Keratinocyte (primary cell): ENCODE results near the gene ANKFY1. TPM values are rescaled to one million over a fixed set of nuclear protein-coding genes. Genes with fewer than 3 reads are reported as not detected.

Experiments used
- DNase-seq: peaks from one replicate; pipeline ENCODE4 v3.0.0-alpha.2; 2011; ENCODE audit warnings: low read depth, missing footprints, low spot score
- FAIRE-seq: peaks from 2 replicates; lab custom pipeline; 2011; peaks lifted over from hg19 to GRCh38; lab: Jason Lieb, UNC
- H2AFZ ChIP-seq: 2 replicates; pipeline ENCODE4 v1.6.0; 2012; ENCODE audit warnings: low read length, control low read depth, inconsistent platforms; ENCODE audit not compliant: control insufficient read depth
- H3K27ac ChIP-seq: 2 replicates; pipeline ENCODE4 v1.5.1; 2011; ENCODE audit warnings: low read length; ENCODE audit not compliant: control insufficient read depth, insufficient read depth
- H3K27me3 ChIP-seq: 3 replicates; pipeline ENCODE4 v1.6.0; 2011; ENCODE audit warnings: low read length; ENCODE audit not compliant: control insufficient read depth, insufficient read depth; ENCODE audit errors: extremely low read depth
- H3K36me3 ChIP-seq, 2 experiments: 2 replicates in 1 of 2; 3 replicates in 1 of 2; pipeline ENCODE4 v1.5.1; 2011; ENCODE audit warnings: low read length in 2 of 2, mild to moderate bottlenecking in 1 of 2; ENCODE audit not compliant: control insufficient read depth in 2 of 2, insufficient read depth in 2 of 2; ENCODE audit errors: extremely low read depth in 1 of 2
- H3K4me1 ChIP-seq: 3 replicates; pipeline ENCODE4 v1.5.1; 2011; ENCODE audit warnings: low read length; ENCODE audit not compliant: control insufficient read depth, insufficient read depth; ENCODE audit errors: extremely low read depth
- H3K4me2 ChIP-seq: 3 replicates; pipeline ENCODE4 v1.6.0; 2011; ENCODE audit warnings: low read depth, low read length; ENCODE audit not compliant: control insufficient read depth, insufficient read depth; ENCODE audit errors: extremely low read depth
- H3K4me3 ChIP-seq, 3 experiments: fragments of 200-600 bp in 1 of 3; sonication (generic) in 1 of 3; 2 replicates in 2 of 3; 3 replicates in 1 of 3; pipeline ENCODE4 v1.5.1; 2011 to 2016; ENCODE audit warnings: low read length in 3 of 3, mild to moderate bottlenecking in 3 of 3, control low read depth in 2 of 3, inconsistent platforms in 1 of 3, low read depth in 1 of 3, mixed read lengths in 1 of 3, mixed run types in 1 of 3, moderate library complexity in 1 of 3; ENCODE audit not compliant: control insufficient read depth in 2 of 3, insufficient read depth in 2 of 3; ENCODE audit errors: extremely low read depth in 1 of 3
- H3K79me2 ChIP-seq: 2 replicates; pipeline ENCODE4 v1.6.0; 2012; ENCODE audit warnings: low read length; ENCODE audit not compliant: control insufficient read depth, insufficient read depth
- H3K9ac ChIP-seq: 3 replicates; pipeline ENCODE4 v1.6.0; 2011; ENCODE audit warnings: low read length; ENCODE audit not compliant: control insufficient read depth, insufficient read depth; ENCODE audit errors: extremely low read depth
- H3K9me1 ChIP-seq: 3 replicates; pipeline ENCODE4 v1.6.0; 2011; ENCODE audit warnings: low read length; ENCODE audit not compliant: control insufficient read depth, insufficient read depth; ENCODE audit errors: extremely low read depth
- H3K9me3 ChIP-seq: 2 replicates; pipeline ENCODE4 v1.5.1; 2012; ENCODE audit warnings: low read depth, low read length; ENCODE audit not compliant: control insufficient read depth
- H4K20me1 ChIP-seq: 3 replicates; pipeline ENCODE4 v1.6.0; 2011; ENCODE audit warnings: low read length; ENCODE audit not compliant: control insufficient read depth, insufficient read depth; ENCODE audit errors: extremely low read depth
- EZH2 ChIP-seq: IDR thresholded peaks from one replicate; pipeline ENCODE4 v1.6.1; 2012; ENCODE audit warnings: inconsistent platforms, mild to moderate bottlenecking, low read length, moderate library complexity
- dilution Hi-C: fragments of 300-500 bp; cut with MboI; formaldehyde crosslinking; loops from one replicate; pipeline ENCODE4 v1.7.0; 2020; ENCODE audit warnings: low sequenced_read_pairs; ENCODE audit not compliant: extremely low pct_ligation_motif_present
- polyA plus RNA-seq, 5 experiments: library from polyadenylated mRNA; depleted of rRNA in 3 of 5; stranded (reverse) in 3 of 5; stranded (forward) in 1 of 5; unstranded in 1 of 5; fragments of >200 nt; gene quantifications; 1 replicate in 1 of 5; 2 replicates in 3 of 5; 3 replicates in 1 of 5; pipeline versions ENCODE4 v1.2.1 to v1.2.3, GENCODE V29; 2011 to 2012; ENCODE audit warnings: missing spikeins in 2 of 5, low read depth in 1 of 5, low replicate concordance in 1 of 5
- TF ChIP-seq, protein P1 (sequence below), 3 experiments: IDR thresholded peaks in 1 of 3; conservative IDR thresholded peaks in 1 of 3; optimal IDR thresholded peaks in 1 of 3; 2 replicates in 2 of 3; 3 replicates in 1 of 3; pipeline versions ENCODE3 to v1.5.1; 2011; ENCODE audit warnings: low read length in 3 of 3, mild to moderate bottlenecking in 3 of 3, moderate library complexity in 2 of 3, control low read depth in 1 of 3, inconsistent platforms in 1 of 3; ENCODE audit not compliant: insufficient read depth in 2 of 3; ENCODE audit errors: extremely low read depth in 1 of 3

The ANKFY1 gene
- polyA plus RNA-seq, 1 donor (not counting 4 experiments of a cell fraction or from before 2014, with no cell fraction given) = 27.0 TPM

DNA sequence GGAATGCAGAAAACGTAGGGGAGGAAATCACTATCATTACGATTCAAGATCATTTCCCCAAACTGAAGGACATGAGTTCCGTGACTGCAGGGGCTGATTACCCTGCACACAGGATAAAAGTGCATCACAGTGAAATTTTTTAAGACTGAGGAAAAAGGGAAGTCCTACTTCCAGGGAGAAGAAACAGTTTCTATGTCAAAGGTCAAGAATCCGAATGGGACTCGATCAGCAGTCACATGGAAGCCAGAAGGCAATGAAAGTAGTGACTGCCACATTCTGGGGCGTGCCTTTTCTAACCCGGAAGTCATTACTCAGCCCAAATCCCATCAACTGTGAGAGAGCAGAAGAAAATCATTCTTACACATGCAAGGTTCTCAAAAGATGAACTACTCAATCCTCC is 133.1 kb downstream of the ANKFY1 start:
- Histone ChIP-seq H3K27ac (no peak overlapping the region), H3K9me3 (no peaks in the 10 kb centered on the region), H3K36me3 (peaks cover 0 to 4% of the 10 kb centered on the region in 2 experiments), H3K27me3 (no peaks in the 10 kb centered on the region), H3K9ac (no peak overlapping the region), H4K20me1 (no peaks in the 10 kb centered on the region), H3K4me3 (no peak overlapping the region), H2AFZ (no peak overlapping the region), H3K4me2 (no peak overlapping the region), H3K4me1 (no peaks in the 10 kb centered on the region), H3K79me2 (peaks cover 57% of the 10 kb centered on the region), H3K9me1 (no peaks in the 10 kb centered on the region)
- dilution Hi-C loops = no loop called here
- TF ChIP-seq, protein P1, sequence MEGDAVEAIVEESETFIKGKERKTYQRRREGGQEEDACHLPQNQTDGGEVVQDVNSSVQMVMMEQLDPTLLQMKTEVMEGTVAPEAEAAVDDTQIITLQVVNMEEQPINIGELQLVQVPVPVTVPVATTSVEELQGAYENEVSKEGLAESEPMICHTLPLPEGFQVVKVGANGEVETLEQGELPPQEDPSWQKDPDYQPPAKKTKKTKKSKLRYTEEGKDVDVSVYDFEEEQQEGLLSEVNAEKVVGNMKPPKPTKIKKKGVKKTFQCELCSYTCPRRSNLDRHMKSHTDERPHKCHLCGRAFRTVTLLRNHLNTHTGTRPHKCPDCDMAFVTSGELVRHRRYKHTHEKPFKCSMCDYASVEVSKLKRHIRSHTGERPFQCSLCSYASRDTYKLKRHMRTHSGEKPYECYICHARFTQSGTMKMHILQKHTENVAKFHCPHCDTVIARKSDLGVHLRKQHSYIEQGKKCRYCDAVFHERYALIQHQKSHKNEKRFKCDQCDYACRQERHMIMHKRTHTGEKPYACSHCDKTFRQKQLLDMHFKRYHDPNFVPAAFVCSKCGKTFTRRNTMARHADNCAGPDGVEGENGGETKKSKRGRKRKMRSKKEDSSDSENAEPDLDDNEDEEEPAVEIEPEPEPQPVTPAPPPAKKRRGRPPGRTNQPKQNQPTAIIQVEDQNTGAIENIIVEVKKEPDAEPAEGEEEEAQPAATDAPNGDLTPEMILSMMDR (optimal IDR thresholded peaks at IDR 0.05 in 1 of 3, IDR thresholded peaks at IDR 0.05 in 1 of 3, conservative IDR thresholded peaks at IDR 0.05 in 1 of 3; ENCODE audit: extremely low read depth in 1 of 3, insufficient read depth in 2 of 3, low read length in 3 of 3) = no peak
- TF ChIP-seq EZH2 = no peak
- FAIRE-seq = no peak
- no peak for DNase-seq

DNA sequence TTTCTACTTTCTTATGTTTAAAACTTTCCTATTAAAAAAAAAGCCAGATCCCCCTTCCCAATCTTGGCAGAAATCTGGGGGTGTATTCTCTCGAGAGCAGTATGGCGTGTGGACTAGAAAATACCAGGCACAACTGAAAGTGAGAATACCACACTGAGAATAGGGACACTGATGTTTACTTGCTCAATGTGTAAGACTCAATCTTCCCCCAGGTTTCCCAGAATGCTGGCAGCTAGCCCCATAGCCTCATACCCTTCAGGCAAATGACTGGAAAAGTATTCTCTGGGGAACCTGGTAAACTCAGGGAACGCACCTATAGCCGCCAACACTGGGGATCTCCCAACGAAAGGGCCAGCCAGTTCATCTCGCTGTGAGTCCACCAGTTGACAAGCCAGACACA is 136.2 kb downstream of the ANKFY1 start:
- no peaks in the 10 kb centered on the region for H3K27me3 ChIP-seq
- H3K9me3 ChIP-seq = no peaks in the 10 kb centered on the region
- H3K4me3 ChIP-seq = no peak overlapping the region
- no peak overlapping the region for H3K9ac ChIP-seq
- dilution Hi-C loops = no loop called here
- no peak for DNase-seq
- H3K27ac ChIP-seq = no peak overlapping the region
- no peaks in the 10 kb centered on the region for H3K4me1 ChIP-seq
- no peak for FAIRE-seq
- H3K4me2 ChIP-seq = no peak overlapping the region
- H2AFZ ChIP-seq = no peak overlapping the region
- H4K20me1 ChIP-seq = no peaks in the 10 kb centered on the region
- H3K9me1 ChIP-seq = no peaks in the 10 kb centered on the region
- peaks cover 30% of the 10 kb centered on the region for H3K79me2 ChIP-seq
- TF ChIP-seq EZH2 = no peak
- TF ChIP-seq, protein P1 (optimal IDR thresholded peaks at IDR 0.05 in 1 of 3, IDR thresholded peaks at IDR 0.05 in 1 of 3, conservative IDR thresholded peaks at IDR 0.05 in 1 of 3; ENCODE audit: extremely low read depth in 1 of 3, insufficient read depth in 2 of 3, low read length in 3 of 3) = no peak
- peaks cover 0 to 7% of the 10 kb centered on the region in 2 experiments for H3K36me3 ChIP-seq
